Pancreas (tissue), 10 donors: ENCODE results near the gene SIX5. TPM values are rescaled to one million over a fixed set of nuclear protein-coding genes. Genes with fewer than 3 reads are reported as not detected.

ENCODE experiments used
- ATAC-seq, 4 donors: fragments of 200-7000 bp; cut with Tn5 transposase; one replicate each; pipeline versions ENCODE4 v1.8.0 to v1.9.1; 2020; ENCODE audit warnings: mild to moderate bottlenecking in 4 of 4, moderate library complexity in 4 of 4
- DNase-seq, 6 donors: peaks; one replicate each; pipeline ENCODE4 v3.0.0-alpha.2; 2020
- FAIRE-seq: peaks from 2 replicates; lab custom pipeline; 2012; peaks lifted over from hg19 to GRCh38; lab: Jason Lieb, UNC
- H3K27ac ChIP-seq, 4 donors: fragments of 200-600 bp; sonication (generic); 1 replicate in 3 of 4; 2 replicates in 1 of 4; pipeline versions ENCODE4 v1.5.0 to v1.8.0; 2020
- H3K27me3 ChIP-seq, 4 donors: fragments of 200-600 bp; one replicate each; pipeline ENCODE4 v1.8.0; 2021
- H3K36me3 ChIP-seq, 3 donors: fragments of 200-600 bp; sonication (generic) in 1 of 3; one replicate each; pipeline versions ENCODE4 v1.5.0 to v1.8.0; 2020 to 2021
- H3K4me1 ChIP-seq, 3 donors: fragments of 200-600 bp; one replicate each; pipeline ENCODE4 v1.8.0; 2021
- H3K4me3 ChIP-seq, 4 donors: fragments of 200-600 bp; sonication (generic) in 2 of 4; one replicate each; pipeline versions ENCODE4 v1.5.0 to v1.8.0; 2020 to 2021
- H3K9me3 ChIP-seq, 4 donors: fragments of 200-600 bp; one replicate each; pipeline ENCODE4 v1.8.0; 2021
- WGBS, 2 donors: extraction: QIAGEN DNeasy Blood & Tissue Kit; methylation state at CpG; one replicate each; pipeline ENCODE4 v1.1.7; 2013; 5-methylcytosine and 5-hydroxymethylcytosine counted together
- intact Hi-C, 3 donors: fragments of 100-400 bp; cut with DNase I; formaldehyde crosslinking; loops; one replicate each; pipeline versions ENCODE4 v1.11.1 to v1.14.2; 2022
- polyA plus RNA-seq, 2 donors: library from polyadenylated mRNA; stranded (reverse); fragments of 200-250 nt; gene quantifications; one replicate each; pipeline ENCODE4 v1.2.3, GENCODE V29; 2013
- total RNA-seq, 6 donors: library from RNA; stranded (reverse); fragmentation: NEBNext Ultra II Directional in 4 of 6; extraction: Animal tissue kit (Norgen Biotek cat#: 25700) in 4 of 6; gene quantifications; one replicate each; pipeline versions ENCODE4 v1.2.1 to v1.2.4, GENCODE V29; 2021 to 2023
- TF ChIP-seq, protein P1 (sequence below), 4 donors: fragments of 200-600 bp; sonication (generic) in 3 of 4; IDR thresholded peaks; one replicate each; pipeline versions ENCODE4 v1.5.0 to v1.8.0; 2021; ENCODE audit warnings: antibody characterized with exemption in 4 of 4
- donor health status: healthy with polysubstance abuse.
- donor health status: DM: no; HTN: no; CAD: no; lungs with moderate emphysema.
- donor health status: DM: no; HTN: no; CAD: no.
- donor health status: control.
- donor health status: control.
- donor health status: Bipolar disorder and iron deficiency.
- donor health status: DM: yes; HTN: yes; CAD: no.
- donor health status: DM: no; HTN: no; CAD: no.
- donor health status: DM: no; HTN: no; CAD: no.
- donor health status: DM: yes; HTN: yes; CAD: no.

Gene SIX5
- total and polyA plus RNA-seq, 8 donors = 18.7 to 42.5 (median 28.0) TPM

DNA sequence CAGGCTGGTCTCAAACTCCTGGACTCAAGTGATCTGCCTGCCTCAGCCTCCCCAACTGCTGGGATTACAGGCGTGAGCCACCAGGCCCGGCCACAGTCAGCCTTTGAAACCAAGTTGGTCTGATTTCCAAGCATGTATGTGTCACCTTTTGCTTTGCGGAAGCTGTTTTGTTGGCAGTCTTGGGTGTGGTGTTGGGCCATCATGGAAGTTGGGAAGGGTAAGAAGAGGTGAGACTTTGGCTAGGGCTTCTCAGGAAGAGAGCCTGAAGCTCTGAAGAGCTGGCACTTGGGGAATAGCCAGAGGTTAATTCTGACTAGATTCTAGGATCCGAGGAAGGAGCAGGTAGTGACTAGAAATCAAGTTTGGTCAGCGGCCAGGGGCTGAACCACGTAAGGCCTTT is 43.2 kb upstream of the SIX5 start:
- no peaks in the 10 kb centered on the region for H3K36me3 ChIP-seq
- intact Hi-C loops = loop anchor here in 1 of 3 donors (10.0 kb wide), 1 partner anchor 203 kb away; no protein-coding TSS in a partner anchor
- TF ChIP-seq, protein P1, sequence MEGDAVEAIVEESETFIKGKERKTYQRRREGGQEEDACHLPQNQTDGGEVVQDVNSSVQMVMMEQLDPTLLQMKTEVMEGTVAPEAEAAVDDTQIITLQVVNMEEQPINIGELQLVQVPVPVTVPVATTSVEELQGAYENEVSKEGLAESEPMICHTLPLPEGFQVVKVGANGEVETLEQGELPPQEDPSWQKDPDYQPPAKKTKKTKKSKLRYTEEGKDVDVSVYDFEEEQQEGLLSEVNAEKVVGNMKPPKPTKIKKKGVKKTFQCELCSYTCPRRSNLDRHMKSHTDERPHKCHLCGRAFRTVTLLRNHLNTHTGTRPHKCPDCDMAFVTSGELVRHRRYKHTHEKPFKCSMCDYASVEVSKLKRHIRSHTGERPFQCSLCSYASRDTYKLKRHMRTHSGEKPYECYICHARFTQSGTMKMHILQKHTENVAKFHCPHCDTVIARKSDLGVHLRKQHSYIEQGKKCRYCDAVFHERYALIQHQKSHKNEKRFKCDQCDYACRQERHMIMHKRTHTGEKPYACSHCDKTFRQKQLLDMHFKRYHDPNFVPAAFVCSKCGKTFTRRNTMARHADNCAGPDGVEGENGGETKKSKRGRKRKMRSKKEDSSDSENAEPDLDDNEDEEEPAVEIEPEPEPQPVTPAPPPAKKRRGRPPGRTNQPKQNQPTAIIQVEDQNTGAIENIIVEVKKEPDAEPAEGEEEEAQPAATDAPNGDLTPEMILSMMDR (IDR thresholded peaks at IDR 0.05) = no peak
- H3K27ac ChIP-seq = no peak overlapping the region
- H3K4me1 ChIP-seq = no peaks in the 10 kb centered on the region
- H3K9me3 ChIP-seq = no peaks in the 10 kb centered on the region
- H3K27me3 ChIP-seq = no peaks in the 10 kb centered on the region
- FAIRE-seq (no peak), DNase-seq (no peak), ATAC-seq (no peak)
- H3K4me3 ChIP-seq = no peak overlapping the region
- 83 to 85% methylated on average over 6 of the region's 6 CpGs for WGBS, 2 donors

DNA sequence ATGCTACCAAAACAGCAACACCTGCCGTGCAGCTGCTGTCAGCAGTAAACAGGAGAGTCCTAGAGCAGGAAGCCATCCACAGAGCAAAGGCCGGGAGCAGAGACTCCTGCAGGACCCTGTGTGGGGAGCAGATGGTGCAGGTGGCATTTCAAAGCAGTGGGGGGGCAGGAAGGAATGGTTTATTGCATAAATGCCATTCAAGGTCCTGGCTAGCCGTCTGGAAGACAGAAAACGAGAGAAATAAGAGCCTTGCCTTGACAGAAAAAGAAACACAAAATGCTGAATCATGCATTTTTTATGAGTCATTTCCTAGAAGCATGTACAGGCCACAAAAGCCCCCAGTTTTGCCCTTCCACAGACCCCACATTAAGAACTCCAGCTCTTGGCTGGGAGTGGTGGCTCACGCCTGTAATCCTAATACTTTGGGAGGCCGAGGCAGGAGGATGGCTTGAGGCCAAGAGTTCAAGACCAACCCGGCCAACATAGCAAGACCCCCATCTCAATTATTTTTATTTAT is 40.6 kb upstream of the SIX5 start:
- no peak for FAIRE-seq
- TF ChIP-seq, protein P1 (IDR thresholded peaks at IDR 0.05) = no peak
- Histone ChIP-seq H3K9me3 (no peaks in the 10 kb centered on the region), H3K36me3 (no peaks in the 10 kb centered on the region), H3K27me3 (no peaks in the 10 kb centered on the region), H3K27ac (no peak overlapping the region), H3K4me1 (no peaks in the 10 kb centered on the region), H3K4me3 (no peak overlapping the region)
- intact Hi-C loops = loop anchor here in 1 of 3 donors (10.0 kb wide), 1 partner anchor 205 kb away; no protein-coding TSS in a partner anchor
- WGBS, 2 donors = 50 to 71% methylated on average over 7 of the region's 7 CpGs
- no peak for DNase-seq
- peak in 1 of 4 donors; percentile 41 for ATAC-seq

DNA sequence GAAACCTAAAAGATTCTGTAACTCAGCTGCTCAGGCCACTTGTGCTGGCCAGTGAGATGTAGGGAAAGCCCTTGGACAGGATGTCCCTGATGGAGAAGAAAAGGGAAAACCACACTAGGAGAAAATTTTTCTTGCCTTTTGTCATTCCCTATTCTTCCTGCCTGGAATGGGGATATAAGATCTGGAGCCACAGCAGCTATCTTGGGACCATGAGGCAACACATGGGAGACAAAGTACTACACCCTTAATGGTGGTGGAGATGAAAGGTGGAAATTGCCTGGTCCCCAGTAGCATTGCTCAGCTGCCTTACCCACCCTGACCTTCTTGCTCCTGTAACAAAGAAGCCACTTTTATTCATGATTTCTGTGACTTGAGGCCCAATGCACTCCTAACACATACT is 36.7 kb upstream of the SIX5 start:
- ATAC-seq (no peak), DNase-seq (no peak), FAIRE-seq (no peak)
- no peak overlapping the region for H3K27ac ChIP-seq
- TF ChIP-seq, protein P1 (IDR thresholded peaks at IDR 0.05) = no peak
- H3K4me3 ChIP-seq = no peak overlapping the region
- intact Hi-C loops = no loop called here
- H3K4me1 ChIP-seq = no peaks in the 10 kb centered on the region
- H3K27me3 ChIP-seq = no peaks in the 10 kb centered on the region
- H3K36me3 ChIP-seq = no peaks in the 10 kb centered on the region
- no peaks in the 10 kb centered on the region for H3K9me3 ChIP-seq

GRCh38 chr19:45804959-45805230 is 35.8 kb upstream of the SIX5 start:
- H3K9me3 ChIP-seq = no peaks in the 10 kb centered on the region
- DNase-seq = no peak
- TF ChIP-seq, protein P1 (IDR thresholded peaks at IDR 0.05) = no peak
- no peak for ATAC-seq
- WGBS, 2 donors = 79 to 83% methylated on average over 8 of the region's 8 CpGs
- H3K36me3 ChIP-seq = no peaks in the 10 kb centered on the region
- H3K4me1 ChIP-seq = no peaks in the 10 kb centered on the region
- no peak overlapping the region for H3K27ac ChIP-seq
- intact Hi-C loops = no loop called here
- no peak overlapping the region for H3K4me3 ChIP-seq
- H3K27me3 ChIP-seq = no peaks in the 10 kb centered on the region
- no peak for FAIRE-seq

GRCh38 chr19:45804140-45804958 is 35.3 kb upstream of the SIX5 start:
- Histone ChIP-seq H3K27me3 (no peaks in the 10 kb centered on the region), H3K4me3 (no peak overlapping the region), H3K27ac (no peak overlapping the region), H3K9me3 (no peaks in the 10 kb centered on the region), H3K4me1 (peaks cover 0 to under 1% (median 0%) of the 10 kb centered on the region in 3 donors), H3K36me3 (no peaks in the 10 kb centered on the region)
- DNase-seq = no peak
- FAIRE-seq = no peak
- intact Hi-C loops = no loop called here
- WGBS, 2 donors = 79 to 87% methylated on average over 57 of the region's 57 CpGs
- TF ChIP-seq, protein P1 (IDR thresholded peaks at IDR 0.05) = no peak
- no peak for ATAC-seq
